ENCODE measurements around the gene CPNE6. TPM values are rescaled to one million over a fixed set of nuclear protein-coding genes. Genes with fewer than 3 reads are reported as not detected.

CPNE6 gene
- total and polyA plus RNA-seq, 12 donors = 0.07 to 1.4 (median 0.22) TPM; not detected in 7

GRCh38 chr14:24113379-24113800 lies 42.0 kb downstream of the CPNE6 start:
- Histone ChIP-seq H3K27ac (peak overlapping the region; percentile 97 to 100 (median 98)), H3K36me3 (replicated peaks in 1 of 2) (peaks cover 0 to 18% of the 10 kb centered on the region in 2 donors), H3K4me3 (peak overlapping the region in 3 of 4 donors; percentile 51 to 81 (median 75)), H3K9me3 (replicated peaks in 1 of 3) (no peaks in the 10 kb centered on the region), H3K27me3 (no peaks in the 10 kb centered on the region), H3K4me1 (replicated peaks in 1 of 2) (peaks cover 19 to 28% of the 10 kb centered on the region in 2 donors)
- intact Hi-C loops (cut with DNase I) = no loop called here
- DNase-seq = peak in 1 of 7 donors; percentile 59
- WGBS, 4 donors = 16 to 27% (median 19%) methylated on average over 11 to 15 of the region's 15 CpGs
- TF ChIP-seq POLR2A (IDR thresholded peaks at IDR 0.05) (no peak), CTCF (IDR thresholded peaks at IDR 0.05) (no peak)

GRCh38 chr14:24113801-24114531 lies 42.6 kb downstream of the CPNE6 start:
- intact Hi-C loops (cut with DNase I) = no loop called here
- peak; percentile 91 to 98 (median 97) for DNase-seq
- 0% methylated on average over 29 to 42 of the region's 42 CpGs for WGBS, 4 donors
- Histone ChIP-seq H3K27me3 (no peaks in the 10 kb centered on the region), H3K4me1 (replicated peaks in 1 of 2) (peaks cover 19 to 22% of the 10 kb centered on the region in 2 donors), H3K27ac (peak overlapping the region; percentile 97 to 100 (median 98)), H3K9me3 (replicated peaks in 1 of 3) (no peaks in the 10 kb centered on the region), H3K36me3 (replicated peaks in 1 of 2) (peaks cover 0 to 24% of the 10 kb centered on the region in 2 donors), H3K4me3 (peak overlapping the region in 3 of 4 donors; percentile 51 to 81 (median 75))
- TF ChIP-seq POLR2A (IDR thresholded peaks at IDR 0.05) (peak; percentile 63 to 89), CTCF (IDR thresholded peaks at IDR 0.05) (peak in 2 of 6 experiments; percentile 4 to 9)

GRCh38 chr14:24114532-24115421 lies 43.4 kb downstream of the CPNE6 start, which contains the start of the genes DCAF11 and NRL:
TSS of gene DCAF11 (plus strand) at chr14:24114777. CDS start at chr14:24115595, 818 bp downstream.
TSS of gene NRL (minus strand) at chr14:24114949. CDS start at chr14:24082848, 32,101 bp downstream.
- H3K4me1 ChIP-seq (replicated peaks in 1 of 2) = peaks cover 19% of the 10 kb centered on the region in 2 donors
- TF ChIP-seq CTCF (IDR thresholded peaks at IDR 0.05) (peak in 1 of 6 experiments; percentile 20), POLR2A (IDR thresholded peaks at IDR 0.05) (peak in 1 of 2 donors; percentile 41)
- peaks cover 0 to 32% of the 10 kb centered on the region in 2 donors for H3K36me3 ChIP-seq (replicated peaks in 1 of 2)
- WGBS, 4 donors = 0 to 1% (median 0%) methylated on average over 21 to 65 of the region's 65 CpGs
- peak within 1 kb of the TSS; percentile 97 to 100 (median 98) for H3K27ac ChIP-seq
- no peaks in the 10 kb centered on the region for H3K27me3 ChIP-seq
- H3K4me3 ChIP-seq = peak within 1 kb of the TSS; percentile 41 to 81 (median 65)
- DNase-seq = peak; percentile 99 to 100 (median 99)
- no peaks in the 10 kb centered on the region for H3K9me3 ChIP-seq (replicated peaks in 1 of 3)
- intact Hi-C loops (cut with DNase I) = no loop called here
